Measurements from ENCODE around the gene COX20. TPM values are rescaled to one million over a fixed set of nuclear protein-coding genes. Genes with fewer than 3 reads are reported as not detected.
A peak's percentile ranks its signal among the peaks of the same experiment; 100 is the strongest.

The COX20 gene
- total RNA-seq, 2 experiments from 2014 or later = 14.5 to 16.8 TPM

- Mint-ChIP-seq H3K9me3 (no peaks in the 10 kb centered on the region), H3K4me1 (ENCODE audit: low read depth) (peaks cover 38% of the 10 kb centered on the region), H3K27me3 (no peaks in the 10 kb centered on the region), H3K27ac (peak overlapping the region; percentile 99), H3K36me3 (ENCODE audit: low read depth) (peaks cover 36% of the 10 kb centered on the region), H3K4me3 (peak overlapping the region; percentile 98)
- ChIA-PET CTCF (interaction anchor here (0.8 to 5.9 kb wide), 7 partner anchors 13 to 208 kb away, joined by 3 to 63 read pairs (median 10); partner anchors contain the start of gene HNRNPU), POLR2A (interaction anchor here (0.6 to 16.6 kb wide), 31 partner anchors 10 to 1603 kb away, joined by 3 to 1262 read pairs (median 6); partner anchors contain the start of genes ADSS2, CATSPERE, CEP170 and DESI2)
- peaks cover under 1% of the 10 kb centered on the region for H3K36me3 ChIP-seq (ENCODE audit: insufficient read depth, low read length)
- H3K4me1 ChIP-seq (ENCODE audit: insufficient read depth, low read length) = peaks cover 11% of the 10 kb centered on the region
- TF ChIP-seq CTCF (IDR thresholded peaks at IDR 0.05) = no peak
- intact Hi-C loops (cut with DNase I, micrococcal nuclease) = loop anchor here (1.0 to 10.0 kb wide), 6 partner anchors 85 to 1579 kb away; partner anchors contain the start of genes ADSS2 (in 1 of the 2), CATSPERE (in 1 of the 2), CEP170 (in 1 of the 2) and SDCCAG8 (in 1 of the 2)
- H3K4me3 ChIP-seq (ENCODE audit: low read length) = peak overlapping the region; percentile 87
- peak; percentile 41 for ATAC-seq (ENCODE audit: poor library complexity)
- peak; percentile 30 to 80 (median 43) for DNase-seq
- no peaks in the 10 kb centered on the region for H3K27me3 ChIP-seq (ENCODE audit: control insufficient read depth in 1 of 2, insufficient read depth in 2 of 2, low read length in 2 of 2)
- H3K27ac ChIP-seq (ENCODE audit: low read depth in 1 of 2, low read length in 2 of 2) = peak overlapping the region; percentile 97 to 98
- no peaks in the 10 kb centered on the region for H3K9me3 ChIP-seq (ENCODE audit: control insufficient read depth in 1 of 2, insufficient read depth in 1 of 2, low read length in 2 of 2)
Measured at GRCh38 chr1:244833734-244834542, 1.5 kb upstream of the COX20 start.

- Histone ChIP-seq H3K27ac (ENCODE audit: low read depth in 1 of 2, low read length in 2 of 2) (peak overlapping the region; percentile 97 to 98), H3K36me3 (ENCODE audit: insufficient read depth, low read length) (peaks cover 9% of the 10 kb centered on the region), H3K27me3 (ENCODE audit: control insufficient read depth in 1 of 2, insufficient read depth in 2 of 2, low read length in 2 of 2) (no peaks in the 10 kb centered on the region), H3K4me3 (ENCODE audit: low read length) (peak overlapping the region; percentile 87), H3K4me1 (ENCODE audit: insufficient read depth, low read length) (peaks cover 14% of the 10 kb centered on the region), H3K9me3 (ENCODE audit: control insufficient read depth in 1 of 2, insufficient read depth in 1 of 2, low read length in 2 of 2) (no peaks in the 10 kb centered on the region)
- ChIA-PET POLR2A (interaction anchor here (0.6 to 16.6 kb wide), 32 partner anchors 9 to 1604 kb away, joined by 3 to 1262 read pairs (median 6); partner anchors contain the start of genes ADSS2, CATSPERE, CEP170 and DESI2), CTCF (interaction anchor here (0.8 to 5.9 kb wide), 6 partner anchors 12 to 208 kb away, joined by 4 to 63 read pairs (median 11); partner anchors contain the start of gene HNRNPU)
- peak; percentile 64 for ATAC-seq (ENCODE audit: poor library complexity)
- Mint-ChIP-seq H3K4me1 (ENCODE audit: low read depth) (peaks cover 46% of the 10 kb centered on the region), H3K36me3 (ENCODE audit: low read depth) (peaks cover 44% of the 10 kb centered on the region), H3K4me3 (peak overlapping the region; percentile 98), H3K27ac (peak overlapping the region; percentile 99), H3K9me3 (no peaks in the 10 kb centered on the region), H3K27me3 (no peaks in the 10 kb centered on the region)
- intact Hi-C loops (cut with DNase I, micrococcal nuclease) = loop anchor here (1.0 to 10.0 kb wide), 12 partner anchors 29 to 1580 kb away; partner anchors contain the start of genes ADSS2 (in 1 of the 2), CATSPERE (in 1 of the 2), CEP170 (in 1 of the 2) and DESI2 (in 1 of the 2)
- no peak for TF ChIP-seq CTCF (IDR thresholded peaks at IDR 0.05)
- DNase-seq = peak in 13 of 14 experiments; percentile 76 to 96 (median 84)
Measured at GRCh38 chr1:244834543-244835275, 749 bp upstream of the COX20 start.

GRCh38 chr1:244836135-244836521 is 670 bp downstream of the COX20 start:
- peak overlapping the region; percentile 99 for H3K27ac Mint-ChIP-seq
- peaks cover 21% of the 10 kb centered on the region for H3K36me3 ChIP-seq (ENCODE audit: insufficient read depth, low read length)
- no peak for TF ChIP-seq CTCF (IDR thresholded peaks at IDR 0.05)
- peak overlapping the region; percentile 98 for H3K4me3 Mint-ChIP-seq
- peak overlapping the region; percentile 84 to 97 for H3K27ac ChIP-seq (ENCODE audit: low read depth in 1 of 2, low read length in 2 of 2)
- H3K4me1 ChIP-seq (ENCODE audit: insufficient read depth, low read length) = peaks cover 18% of the 10 kb centered on the region
- no peaks in the 10 kb centered on the region for H3K9me3 Mint-ChIP-seq
- no peaks in the 10 kb centered on the region for H3K9me3 ChIP-seq (ENCODE audit: control insufficient read depth in 1 of 2, insufficient read depth in 1 of 2, low read length in 2 of 2)
- H3K4me3 ChIP-seq (ENCODE audit: low read length) = peak overlapping the region; percentile 87
- H3K27me3 Mint-ChIP-seq = no peaks in the 10 kb centered on the region
- H3K27me3 ChIP-seq (ENCODE audit: control insufficient read depth in 1 of 2, insufficient read depth in 2 of 2, low read length in 2 of 2) = no peaks in the 10 kb centered on the region
- H3K36me3 Mint-ChIP-seq (ENCODE audit: low read depth) = peaks cover 56% of the 10 kb centered on the region
- peak in 2 of 14 experiments; percentile 35 to 37 for DNase-seq
- POLR2A ChIA-PET = interaction anchor here (1.1 to 16.6 kb wide), 14 partner anchors 7 to 1730 kb away, joined by 4 to 1262 read pairs (median 18); partner anchors contain the start of genes CATSPERE, CEP170, CNST and DESI2
- intact Hi-C loops (cut with DNase I, micrococcal nuclease) = loop anchor here (5.0 to 10.0 kb wide), 4 partner anchors 184 to 1581 kb away; partner anchors contain the start of genes ADSS2 (in 1 of the 2), CEP170 (in 1 of the 2), DESI2 (in 1 of the 2) and SDCCAG8 (in 1 of the 2)
- CTCF ChIA-PET = interaction anchor here (1.0 to 5.9 kb wide), 8 partner anchors 11 to 206 kb away, joined by 3 to 63 read pairs (median 11); partner anchors contain the start of gene HNRNPU
- peaks cover 59% of the 10 kb centered on the region for H3K4me1 Mint-ChIP-seq (ENCODE audit: low read depth)
- ATAC-seq (ENCODE audit: poor library complexity) = no peak
